Liver (tissue), 3 donors: Measurements from ENCODE around the gene AGTRAP.

Experiments
- EGR1 ChIP-seq, 2 donors: IDR thresholded peaks; 2 replicates each; pipeline ENCODE4 v1.6.1; 2016 to 2018; ENCODE audit warnings: antibody characterized with exemption in 2 of 2, low read depth in 2 of 2
- GABPA ChIP-seq, 2 donors: IDR thresholded peaks in 1 of 2; conservative IDR thresholded peaks in 1 of 2; 2 replicates each; pipeline ENCODE4 v1.6.1; 2016; ENCODE audit warnings: antibody characterized with exemption in 2 of 2, mild to moderate bottlenecking in 1 of 2, moderate library complexity in 1 of 2
- HNF4A ChIP-seq, 2 donors: conservative IDR thresholded peaks; 2 replicates each; pipeline ENCODE4 v1.6.1; 2016; ENCODE audit warnings: antibody characterized with exemption in 2 of 2, mild to moderate bottlenecking in 2 of 2
- MAX ChIP-seq: IDR thresholded peaks from 2 replicates; pipeline ENCODE4 v1.6.1; 2016; ENCODE audit warnings: antibody characterized with exemption
- NR2F2 ChIP-seq: IDR thresholded peaks from 2 replicates; pipeline ENCODE4 v1.6.1; 2016; ENCODE audit warnings: antibody characterized with exemption
- REST ChIP-seq: IDR thresholded peaks from 2 replicates; pipeline ENCODE4 v1.6.1; 2016; ENCODE audit warnings: antibody characterized with exemption, mild to moderate bottlenecking
- TAF1 ChIP-seq: conservative IDR thresholded peaks from 2 replicates; pipeline ENCODE4 v1.6.1; 2016; ENCODE audit warnings: antibody characterized with exemption, mild to moderate bottlenecking
- TF ChIP-seq, protein P1 (sequence below): fragments of 150-350 bp; IDR thresholded peaks from 2 replicates; pipeline ENCODE4 v1.5.1; 2017; ENCODE audit warnings: improper control_type of control experiment, low read depth, low read length; ENCODE audit not compliant: missing input control
- donor health status: healthy.
- donor health status: healthy.

DNA sequence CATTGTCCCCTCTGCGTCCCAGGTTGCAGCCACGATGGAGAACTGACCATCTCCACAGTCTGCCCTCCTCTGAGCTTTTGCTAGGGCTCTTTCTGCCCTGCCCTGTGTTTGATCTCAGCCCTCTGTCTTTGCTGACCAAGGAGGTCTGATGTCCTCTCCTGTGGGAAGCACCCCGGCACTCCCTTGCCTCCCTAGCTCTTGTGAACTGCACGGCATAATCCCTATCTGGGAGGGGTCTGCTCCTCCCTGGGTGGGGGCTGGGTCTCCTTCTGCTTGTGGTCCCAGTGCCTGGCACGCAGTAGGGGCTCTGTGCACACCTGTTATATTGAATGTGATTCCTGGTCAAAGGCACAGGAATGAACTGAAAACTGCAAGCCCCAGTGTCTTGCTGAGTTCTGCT is 42.0 kb upstream of the AGTRAP start:
- TF ChIP-seq, protein P1, sequence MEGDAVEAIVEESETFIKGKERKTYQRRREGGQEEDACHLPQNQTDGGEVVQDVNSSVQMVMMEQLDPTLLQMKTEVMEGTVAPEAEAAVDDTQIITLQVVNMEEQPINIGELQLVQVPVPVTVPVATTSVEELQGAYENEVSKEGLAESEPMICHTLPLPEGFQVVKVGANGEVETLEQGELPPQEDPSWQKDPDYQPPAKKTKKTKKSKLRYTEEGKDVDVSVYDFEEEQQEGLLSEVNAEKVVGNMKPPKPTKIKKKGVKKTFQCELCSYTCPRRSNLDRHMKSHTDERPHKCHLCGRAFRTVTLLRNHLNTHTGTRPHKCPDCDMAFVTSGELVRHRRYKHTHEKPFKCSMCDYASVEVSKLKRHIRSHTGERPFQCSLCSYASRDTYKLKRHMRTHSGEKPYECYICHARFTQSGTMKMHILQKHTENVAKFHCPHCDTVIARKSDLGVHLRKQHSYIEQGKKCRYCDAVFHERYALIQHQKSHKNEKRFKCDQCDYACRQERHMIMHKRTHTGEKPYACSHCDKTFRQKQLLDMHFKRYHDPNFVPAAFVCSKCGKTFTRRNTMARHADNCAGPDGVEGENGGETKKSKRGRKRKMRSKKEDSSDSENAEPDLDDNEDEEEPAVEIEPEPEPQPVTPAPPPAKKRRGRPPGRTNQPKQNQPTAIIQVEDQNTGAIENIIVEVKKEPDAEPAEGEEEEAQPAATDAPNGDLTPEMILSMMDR, result no peak
- no peak for TF ChIP-seq HNF4A (conservative IDR thresholded peaks at IDR 0.05)
- TF ChIP-seq NR2F2, result no peak
- no peak for TF ChIP-seq TAF1
- no peak for TF ChIP-seq MAX
- TF ChIP-seq EGR1 (IDR thresholded peaks at IDR 0.05; ENCODE audit: low read depth in 2 of 2), result no peak
- TF ChIP-seq REST, result no peak
- no peak for TF ChIP-seq GABPA (IDR thresholded peaks at IDR 0.05 in 1 of 2, conservative IDR thresholded peaks at IDR 0.05 in 1 of 2)
